Fibroblast of skin of right biceps (primary cell): Measurements from ENCODE around the gene ADAMTSL1.

Experiments
- DNase-seq: peaks from one replicate; pipeline ENCODE4 v3.0.0-alpha.2; 2013

The ADAMTSL1 gene, protein sequence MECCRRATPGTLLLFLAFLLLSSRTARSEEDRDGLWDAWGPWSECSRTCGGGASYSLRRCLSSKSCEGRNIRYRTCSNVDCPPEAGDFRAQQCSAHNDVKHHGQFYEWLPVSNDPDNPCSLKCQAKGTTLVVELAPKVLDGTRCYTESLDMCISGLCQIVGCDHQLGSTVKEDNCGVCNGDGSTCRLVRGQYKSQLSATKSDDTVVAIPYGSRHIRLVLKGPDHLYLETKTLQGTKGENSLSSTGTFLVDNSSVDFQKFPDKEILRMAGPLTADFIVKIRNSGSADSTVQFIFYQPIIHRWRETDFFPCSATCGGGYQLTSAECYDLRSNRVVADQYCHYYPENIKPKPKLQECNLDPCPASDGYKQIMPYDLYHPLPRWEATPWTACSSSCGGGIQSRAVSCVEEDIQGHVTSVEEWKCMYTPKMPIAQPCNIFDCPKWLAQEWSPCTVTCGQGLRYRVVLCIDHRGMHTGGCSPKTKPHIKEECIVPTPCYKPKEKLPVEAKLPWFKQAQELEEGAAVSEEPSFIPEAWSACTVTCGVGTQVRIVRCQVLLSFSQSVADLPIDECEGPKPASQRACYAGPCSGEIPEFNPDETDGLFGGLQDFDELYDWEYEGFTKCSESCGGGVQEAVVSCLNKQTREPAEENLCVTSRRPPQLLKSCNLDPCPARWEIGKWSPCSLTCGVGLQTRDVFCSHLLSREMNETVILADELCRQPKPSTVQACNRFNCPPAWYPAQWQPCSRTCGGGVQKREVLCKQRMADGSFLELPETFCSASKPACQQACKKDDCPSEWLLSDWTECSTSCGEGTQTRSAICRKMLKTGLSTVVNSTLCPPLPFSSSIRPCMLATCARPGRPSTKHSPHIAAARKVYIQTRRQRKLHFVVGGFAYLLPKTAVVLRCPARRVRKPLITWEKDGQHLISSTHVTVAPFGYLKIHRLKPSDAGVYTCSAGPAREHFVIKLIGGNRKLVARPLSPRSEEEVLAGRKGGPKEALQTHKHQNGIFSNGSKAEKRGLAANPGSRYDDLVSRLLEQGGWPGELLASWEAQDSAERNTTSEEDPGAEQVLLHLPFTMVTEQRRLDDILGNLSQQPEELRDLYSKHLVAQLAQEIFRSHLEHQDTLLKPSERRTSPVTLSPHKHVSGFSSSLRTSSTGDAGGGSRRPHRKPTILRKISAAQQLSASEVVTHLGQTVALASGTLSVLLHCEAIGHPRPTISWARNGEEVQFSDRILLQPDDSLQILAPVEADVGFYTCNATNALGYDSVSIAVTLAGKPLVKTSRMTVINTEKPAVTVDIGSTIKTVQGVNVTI (N-terminal part only)

DNA sequence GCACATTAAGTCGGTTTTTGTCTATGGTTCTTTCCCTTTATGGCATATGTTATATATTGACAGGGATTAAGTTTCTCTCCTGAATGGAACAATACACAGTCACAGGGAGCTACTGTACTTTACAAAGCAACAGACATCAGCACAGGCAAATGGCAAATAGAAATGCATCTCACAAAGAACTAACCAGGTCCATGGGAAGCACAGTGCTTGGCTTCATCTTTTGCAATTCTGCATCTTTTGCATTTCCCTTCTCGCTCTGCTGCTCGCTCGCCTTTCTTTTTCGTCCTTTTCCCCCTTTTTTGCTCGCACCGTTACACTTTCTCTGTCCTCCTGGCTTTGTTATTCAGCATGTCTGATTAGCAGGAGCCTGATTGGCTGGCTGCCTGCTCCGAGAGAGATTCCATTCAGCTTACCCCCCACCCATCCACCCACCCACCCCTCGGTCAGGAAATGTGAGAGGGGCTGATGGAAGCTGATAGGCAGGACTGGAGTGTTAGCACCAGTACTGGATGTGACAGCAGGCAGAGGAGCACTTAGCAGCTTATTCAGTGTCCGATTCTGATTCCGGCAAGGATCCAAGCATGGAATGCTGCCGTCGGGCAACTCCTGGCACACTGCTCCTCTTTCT, at the start of gene ADAMTSL1:
TSS of gene ADAMTSL1 (plus strand) at position 502 of the 628 bp plus-strand sequence. CDS start at position 582, 80 bp downstream.
- DNase-seq: peak; percentile 95

DNA sequence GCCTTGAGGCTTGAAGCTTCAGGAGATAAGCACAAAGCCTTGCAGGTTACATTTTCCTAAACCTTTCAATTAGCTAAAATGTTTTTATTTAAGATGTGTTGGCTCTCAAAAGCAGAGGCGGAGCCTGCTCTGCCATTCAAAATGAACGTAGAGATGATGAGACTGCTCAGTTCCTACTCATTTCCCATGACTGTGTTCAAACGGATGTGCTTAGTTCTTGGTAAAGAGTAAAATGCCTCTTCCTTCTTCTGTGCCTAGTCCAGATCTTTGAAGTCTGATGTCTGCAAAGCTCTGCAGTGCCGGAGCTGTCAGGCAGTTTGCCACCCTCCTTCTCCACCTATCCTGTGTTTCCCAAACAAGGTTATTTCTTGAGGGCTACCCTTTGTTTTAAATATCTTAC, 46.3 kb upstream of the ADAMTSL1 start:
- no peak for DNase-seq

DNA sequence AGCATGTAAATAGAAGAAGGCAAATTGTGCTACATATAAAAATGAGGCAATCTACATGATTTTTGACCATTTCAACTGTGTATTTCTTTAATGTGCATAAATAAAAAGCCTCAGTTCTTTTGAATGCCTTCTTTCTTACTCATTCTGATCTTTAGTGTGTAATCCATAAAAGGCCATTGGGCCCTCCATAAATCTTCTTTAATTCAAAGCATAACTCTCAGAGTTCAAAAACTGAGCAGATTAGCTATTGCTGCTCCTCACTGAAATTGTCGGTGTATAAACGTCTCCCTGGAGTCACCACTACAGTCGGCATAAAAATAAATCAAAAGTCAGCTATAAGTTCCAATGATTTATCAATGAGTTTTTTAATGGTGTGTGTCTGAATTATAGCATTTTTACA, 45.3 kb upstream of the ADAMTSL1 start:
- peak; percentile 77 for DNase-seq

DNA sequence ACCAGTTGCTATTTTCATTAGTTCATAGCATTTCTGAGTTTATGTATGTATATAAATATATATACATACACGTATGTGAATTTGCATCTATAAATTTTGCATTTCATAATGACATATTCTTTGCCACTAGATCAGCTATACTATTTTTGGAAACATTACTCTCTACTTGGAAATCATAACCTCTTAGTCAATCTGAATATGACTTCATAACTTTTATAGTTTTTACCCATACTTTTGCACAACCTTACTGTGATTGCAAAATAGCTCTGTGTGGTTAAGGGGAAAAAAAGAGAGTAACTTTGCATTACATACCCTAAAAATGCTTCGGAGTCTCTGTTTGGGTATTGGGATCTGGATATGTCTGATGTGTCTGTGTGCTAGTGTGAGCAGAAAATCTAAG, 44.9 kb upstream of the ADAMTSL1 start:
- peak; percentile 86 for DNase-seq

DNA sequence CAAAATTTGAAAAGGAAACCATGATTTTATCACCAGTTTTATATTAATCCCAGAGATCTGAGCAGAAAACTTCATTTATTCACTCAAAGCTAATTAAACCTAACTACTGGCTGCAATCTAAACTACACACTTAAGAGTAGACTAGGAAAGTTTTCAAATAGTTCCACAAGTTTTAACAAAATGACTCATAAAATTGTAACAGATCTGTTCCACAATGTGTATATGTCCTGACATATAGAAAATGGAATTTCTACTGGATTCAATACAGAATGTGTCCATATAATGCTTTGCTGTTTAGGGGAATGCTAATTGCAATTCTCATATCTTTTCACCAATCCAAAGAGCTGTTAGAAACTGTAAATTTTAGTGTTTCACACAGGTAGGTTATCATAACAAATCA, 40.3 kb upstream of the ADAMTSL1 start:
- peak; percentile 55 for DNase-seq

DNA sequence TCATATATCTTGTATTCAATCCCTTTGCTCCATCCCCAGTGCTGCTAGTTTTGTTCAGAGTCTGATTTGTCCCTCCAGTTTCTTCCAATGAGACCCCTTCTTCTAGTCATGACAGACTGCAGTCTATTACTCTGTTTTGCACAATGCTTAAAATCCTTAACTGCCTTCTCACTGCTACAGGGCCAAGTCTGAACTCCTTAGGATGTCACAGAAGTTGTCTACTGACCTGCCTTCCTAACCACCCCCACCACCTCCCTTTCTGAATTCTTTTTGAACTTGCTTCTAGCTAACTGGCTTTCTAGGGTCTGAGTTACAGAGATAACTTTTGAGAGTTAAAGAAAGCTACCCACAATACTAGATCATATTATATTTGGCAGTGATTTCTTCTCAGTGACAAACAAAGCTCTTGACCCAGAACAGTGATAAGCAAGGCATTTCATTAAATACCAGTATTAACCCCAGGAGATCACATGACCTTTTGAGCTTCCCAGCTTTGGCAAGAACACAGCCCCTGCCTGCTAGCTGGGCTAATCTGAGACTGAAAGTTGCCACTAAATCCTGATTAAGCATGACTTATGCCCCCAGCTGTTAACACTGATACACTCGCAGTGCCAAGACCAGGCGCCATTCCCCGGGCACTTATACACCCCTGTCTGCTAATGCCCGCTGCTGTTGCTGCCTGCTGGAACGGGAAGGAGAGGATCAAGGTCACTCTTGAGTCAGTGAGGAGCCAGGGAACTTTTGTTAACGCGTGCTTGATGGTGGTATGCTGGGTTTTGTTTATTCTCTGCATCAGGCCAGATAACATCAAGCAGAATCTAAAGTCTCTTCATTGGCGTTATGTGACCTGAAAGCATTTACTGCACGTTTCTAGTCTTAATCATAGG, 36.4 kb upstream of the ADAMTSL1 start:
- DNase-seq: peak; percentile 77

DNA sequence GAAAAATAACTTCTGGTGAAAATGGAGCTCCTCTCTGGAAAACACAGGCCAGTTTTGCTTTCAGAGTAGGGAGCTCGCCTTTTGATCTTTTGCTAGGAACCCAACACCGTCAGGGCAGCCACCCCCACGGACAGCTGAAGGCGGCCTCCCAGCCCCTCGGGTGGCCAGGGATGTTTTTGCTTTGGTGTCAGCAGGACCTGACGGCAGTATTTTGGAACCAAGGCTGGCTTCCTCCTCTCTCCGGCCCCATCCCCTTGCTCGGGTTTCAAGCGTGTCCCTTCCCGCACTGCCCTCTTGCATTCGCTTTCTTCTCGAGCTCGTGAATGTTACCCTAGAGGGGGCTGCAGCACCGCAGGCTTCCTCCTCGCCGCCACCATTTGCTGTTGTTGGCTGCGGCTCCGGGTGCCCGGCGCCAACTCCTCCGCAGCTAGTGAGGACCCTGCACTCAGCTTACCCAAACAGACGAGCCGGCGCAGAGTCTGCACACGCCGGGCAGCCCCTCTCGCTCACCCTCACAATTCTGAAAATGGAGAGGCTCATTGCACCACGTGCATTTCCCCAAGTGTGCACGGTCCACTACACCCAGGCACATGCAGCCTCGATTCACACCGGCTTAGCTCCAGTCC, 35.5 kb upstream of the ADAMTSL1 start:
- peak; percentile 65 for DNase-seq

DNA sequence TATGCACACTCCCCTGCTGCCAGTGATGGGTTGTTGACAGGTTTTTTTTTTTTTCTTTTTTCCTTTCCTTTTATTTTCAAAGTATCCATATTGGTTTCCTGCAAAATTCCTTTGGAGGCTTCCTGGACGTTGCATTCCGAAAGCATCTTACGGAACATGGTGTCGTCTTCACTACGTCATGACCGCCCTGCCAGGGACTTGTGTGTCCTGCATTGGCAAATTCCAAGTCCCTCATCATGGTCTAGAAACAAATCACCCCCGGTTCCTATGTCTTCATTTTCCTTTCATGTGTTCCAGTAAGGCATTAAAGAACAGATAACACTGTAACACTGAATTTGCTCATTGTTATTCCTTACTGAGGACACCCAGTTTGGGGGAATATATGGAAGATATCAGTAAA, 35.0 kb upstream of the ADAMTSL1 start:
- DNase-seq: no peak

DNA sequence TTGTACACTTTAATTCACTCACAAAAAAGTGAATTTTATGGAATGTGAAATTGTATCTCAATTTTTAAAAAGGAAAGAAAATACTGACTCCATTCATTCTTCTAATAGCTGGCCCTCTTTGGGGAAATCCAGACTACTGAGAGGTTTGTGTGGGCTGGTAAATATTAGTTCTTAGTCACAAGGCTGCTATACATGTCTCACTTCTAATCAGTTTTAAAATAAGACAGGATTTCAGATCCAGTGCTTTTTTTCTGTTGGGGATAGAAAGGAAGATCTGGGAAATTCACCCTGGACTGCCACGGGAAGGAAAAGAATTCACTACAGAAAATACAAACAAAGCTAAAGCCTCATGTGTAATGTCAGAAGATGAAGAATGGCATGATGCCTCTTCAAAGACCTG, 32.7 kb upstream of the ADAMTSL1 start:
- DNase-seq: peak; percentile 41

DNA sequence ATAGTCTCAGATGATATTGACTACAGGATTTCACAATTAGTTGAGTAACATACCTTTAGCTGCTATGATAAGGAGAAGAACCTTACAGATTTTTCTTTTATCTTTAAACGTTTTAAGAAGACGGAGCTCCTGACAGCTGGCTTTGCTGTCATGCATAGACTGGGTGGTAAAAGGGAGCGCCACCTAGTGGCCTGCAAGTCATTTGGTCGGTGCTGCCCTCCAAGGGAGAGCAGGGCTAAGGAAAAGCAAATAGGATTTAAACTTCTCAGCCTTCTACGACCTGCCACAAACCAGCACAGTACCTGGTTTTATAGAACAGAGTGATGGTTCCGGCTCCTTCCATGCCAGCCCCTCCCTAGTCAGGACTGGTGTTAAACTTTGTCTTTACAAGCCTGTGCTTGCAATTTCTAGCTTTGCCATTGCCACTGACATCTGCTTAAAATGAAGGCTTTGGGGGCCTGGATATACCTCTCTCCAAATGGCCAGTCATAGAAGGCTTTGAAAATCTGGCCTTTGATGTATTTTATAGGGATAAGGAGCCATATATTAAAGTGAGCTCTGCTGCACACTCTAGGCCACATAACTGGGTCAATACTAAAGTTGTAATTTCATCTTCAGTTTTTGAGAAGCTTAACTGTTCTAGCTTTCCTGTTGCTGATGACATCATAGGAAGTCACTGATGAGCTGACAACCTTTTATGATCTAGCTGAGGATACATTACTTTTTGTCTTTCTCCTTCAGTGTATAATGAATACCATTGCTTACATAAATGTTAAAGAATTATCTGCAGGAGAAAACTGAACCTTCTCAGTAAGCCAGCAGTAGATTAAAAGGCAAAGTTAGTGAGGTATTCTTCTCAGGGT, 31.1 kb upstream of the ADAMTSL1 start:
- peak; percentile 81 for DNase-seq

DNA sequence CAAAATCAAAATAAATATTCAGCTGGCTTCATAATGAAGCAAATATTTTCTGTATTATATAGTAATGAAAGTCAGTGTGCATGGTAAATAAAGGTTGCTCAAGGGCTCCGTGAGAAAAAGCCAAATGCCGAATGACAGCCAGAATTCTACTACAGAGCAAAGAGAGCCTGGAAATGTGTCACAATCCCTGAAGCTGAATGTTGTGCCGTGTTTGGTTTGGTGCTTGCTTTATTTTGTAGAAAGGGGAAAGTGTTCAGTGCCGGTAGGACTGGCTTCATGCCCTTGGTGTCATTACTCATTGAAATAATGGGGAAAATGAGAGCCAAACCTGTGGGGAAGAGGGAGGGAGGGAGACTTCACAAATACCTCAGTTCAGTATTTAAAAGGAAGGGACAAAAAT, 26.8 kb upstream of the ADAMTSL1 start:
- no peak for DNase-seq

DNA sequence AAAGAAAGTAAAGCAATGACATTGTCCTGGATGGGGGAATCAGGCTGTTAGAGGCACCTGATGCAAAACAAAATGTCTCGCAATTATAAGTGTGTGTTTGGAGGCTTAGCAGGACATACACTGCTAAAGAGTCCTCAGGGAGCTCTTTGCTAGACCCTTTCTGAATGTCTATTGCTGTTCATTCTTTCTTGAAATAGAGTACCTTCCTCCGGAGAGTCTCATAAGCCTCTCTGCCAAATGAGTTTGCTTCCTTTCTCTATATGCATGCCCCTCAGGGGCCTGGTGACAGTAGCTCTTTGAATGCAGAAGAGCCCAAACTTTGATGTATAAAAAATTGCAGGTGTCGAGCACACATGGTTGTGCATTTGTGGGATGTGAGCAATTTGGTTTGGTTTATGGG, 26.4 kb upstream of the ADAMTSL1 start:
- DNase-seq: no peak

DNA sequence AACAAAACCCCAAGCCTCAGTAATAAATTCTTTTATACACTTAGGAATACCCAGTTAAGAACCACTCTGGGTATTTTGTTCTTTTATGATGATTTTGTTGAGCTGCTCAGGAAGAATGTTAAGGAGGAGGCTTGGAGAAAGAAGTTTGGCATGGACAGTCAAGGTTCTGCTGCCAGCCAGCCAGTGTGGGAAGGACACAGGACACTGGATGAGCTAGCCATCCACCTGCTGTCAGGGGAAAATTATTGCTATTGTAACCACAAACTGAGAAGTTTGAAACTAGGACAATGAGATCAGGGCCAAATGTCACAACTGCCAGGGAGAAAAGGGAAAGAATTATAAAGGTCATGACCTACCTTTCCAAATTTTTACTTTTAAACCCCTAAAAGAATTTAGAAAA, 25.9 kb upstream of the ADAMTSL1 start:
- DNase-seq: no peak

DNA sequence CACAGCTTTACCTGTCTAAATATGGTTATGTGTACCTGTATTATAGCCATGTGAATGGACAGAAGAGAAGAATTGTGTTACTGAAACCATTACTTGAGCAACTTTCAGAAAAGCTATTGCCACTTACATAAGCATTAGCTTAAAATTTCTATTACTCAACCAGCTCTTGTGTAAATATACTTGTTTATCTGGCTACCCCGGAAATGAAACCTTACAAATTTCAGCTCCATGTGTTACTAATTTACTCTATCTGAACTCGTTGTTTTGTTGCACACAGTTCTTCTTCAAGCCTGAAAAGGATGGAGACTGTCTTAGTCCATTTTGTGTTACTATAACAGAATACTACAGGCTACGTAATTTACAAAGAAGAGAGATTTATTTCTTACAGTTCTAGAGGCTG, 22.5 kb upstream of the ADAMTSL1 start:
- no peak for DNase-seq

DNA sequence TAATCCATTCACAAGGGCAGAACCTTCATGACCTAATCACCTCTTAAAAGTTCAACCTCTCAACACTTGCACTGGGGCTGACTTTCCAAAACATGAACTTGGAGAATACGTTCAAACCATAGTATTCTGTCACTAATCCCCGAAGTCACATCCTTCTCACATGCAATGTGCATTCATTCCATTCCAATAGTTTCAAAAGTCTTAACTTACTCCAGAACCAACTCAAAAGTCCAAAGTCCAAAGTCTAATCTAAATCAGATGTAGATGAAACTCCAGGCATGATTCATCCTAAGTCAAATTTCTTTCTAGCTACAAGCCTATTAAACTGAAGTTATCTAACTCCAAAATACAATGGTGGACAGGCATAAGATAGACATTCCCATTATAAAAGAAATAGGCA, 21.7 kb upstream of the ADAMTSL1 start:
- DNase-seq: no peak

DNA sequence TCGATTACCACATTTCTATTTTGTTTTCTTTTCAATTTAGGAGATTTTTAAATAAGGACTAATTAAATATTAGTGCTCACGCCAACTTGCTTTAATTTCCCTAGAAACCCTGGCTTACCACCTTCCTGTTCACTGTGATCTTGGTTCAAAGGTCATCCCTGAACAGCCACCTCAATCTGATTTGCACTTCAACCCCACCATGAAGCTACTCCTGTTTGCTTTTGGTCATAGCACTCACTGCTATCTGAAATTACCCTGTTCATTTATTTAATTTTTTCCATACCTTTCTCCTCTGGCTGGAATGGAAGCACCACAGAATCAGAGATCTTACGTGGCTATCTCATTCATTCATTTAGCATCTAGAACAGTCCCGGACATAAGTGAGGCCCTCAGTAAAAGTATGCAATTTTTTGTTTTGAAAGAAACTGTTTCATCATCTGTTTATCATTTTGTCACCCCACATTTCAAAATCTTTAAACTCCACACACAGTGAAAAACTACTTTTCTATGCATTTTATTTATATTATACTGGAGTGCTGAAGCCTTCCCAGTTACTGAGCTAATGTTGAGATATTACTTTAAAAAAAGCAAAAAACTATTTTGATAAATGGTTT, 17.2 kb upstream of the ADAMTSL1 start:
- DNase-seq: no peak

DNA sequence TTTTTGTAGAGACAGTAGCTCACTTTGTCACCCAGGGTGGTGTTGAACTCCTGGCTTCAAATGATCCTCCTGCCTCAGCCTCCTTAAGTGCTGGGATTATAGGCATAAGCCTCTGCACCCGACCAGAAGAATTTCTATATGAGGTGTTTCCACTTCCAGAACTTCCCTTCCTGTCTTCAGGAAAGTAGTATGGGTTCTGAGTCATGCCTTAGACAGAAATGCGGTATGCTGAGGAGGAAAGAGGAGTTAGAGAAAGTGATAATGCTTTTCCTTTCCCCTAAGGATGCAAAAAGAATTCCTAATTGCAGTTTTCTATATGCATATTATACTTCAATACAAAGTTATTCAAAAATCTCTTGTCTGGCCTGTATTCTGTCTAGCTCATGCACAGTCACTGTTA, 16.4 kb upstream of the ADAMTSL1 start:
- peak; percentile 70 for DNase-seq

DNA sequence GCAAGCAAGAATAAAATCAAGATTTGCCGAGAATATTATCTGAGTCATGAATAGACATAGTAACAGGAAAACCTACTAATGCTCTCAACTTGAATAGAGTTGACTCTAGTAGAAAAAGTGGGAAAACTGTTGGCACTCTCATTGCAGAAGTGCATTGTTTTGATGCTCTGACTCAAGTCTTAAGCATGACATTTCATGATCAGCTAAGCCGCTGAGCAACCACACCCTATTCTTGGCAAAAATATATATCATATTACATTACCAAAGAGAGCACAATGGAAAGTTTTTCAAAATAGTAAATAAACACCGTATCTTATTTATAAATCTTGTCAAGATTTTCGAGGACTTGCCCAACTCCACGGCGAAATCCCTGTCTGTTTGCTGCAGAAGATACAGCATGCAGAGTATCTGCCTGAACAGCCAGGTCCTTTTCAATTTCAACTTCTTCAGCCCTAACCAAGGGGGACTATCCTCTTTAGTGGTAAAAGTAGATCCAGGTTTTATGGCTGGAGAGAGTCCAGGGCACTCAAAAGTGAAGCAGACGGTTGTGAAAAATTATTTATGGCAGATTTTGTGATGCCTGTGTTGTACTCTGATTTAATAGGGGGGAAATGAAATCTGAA, 13.9 kb upstream of the ADAMTSL1 start:
- peak; percentile 90 for DNase-seq

DNA sequence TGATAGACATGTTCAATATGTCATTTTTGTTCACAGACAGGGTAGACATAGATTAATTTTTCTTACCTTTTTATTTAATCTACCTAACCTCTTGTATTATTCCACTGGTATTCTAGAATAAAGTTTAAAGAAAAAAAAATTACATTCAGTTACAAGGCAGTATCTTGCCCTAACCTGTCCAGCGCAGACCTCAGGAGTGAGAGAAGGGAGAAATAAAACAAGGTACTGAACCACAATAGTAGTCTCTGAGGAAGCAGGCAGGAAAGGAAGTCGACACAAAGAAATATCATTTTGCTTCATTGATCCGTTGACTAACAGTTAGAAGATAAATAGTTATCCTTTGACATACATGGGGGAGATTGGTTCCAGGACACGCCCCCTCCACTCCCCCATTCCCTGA, 12.5 kb upstream of the ADAMTSL1 start:
- DNase-seq: no peak
